ENCODE results near the gene NUP93. TPM values are rescaled to one million over a fixed set of nuclear protein-coding genes. Genes with fewer than 3 reads are reported as not detected.

Gene NUP93
- polyA plus RNA-seq, 1 of the 3 experiments (the other 2 are of a cell fraction) = 43.1 TPM

- no peaks in the 10 kb centered on the region for H4K20me1 ChIP-seq (ENCODE audit: insufficient read depth)
- TF ChIP-seq MXI1 (IDR thresholded peaks at IDR 0.05; ENCODE audit: low read depth, low read length) = no peak
- TF ChIP-seq SMC3 (IDR thresholded peaks at IDR 0.05; ENCODE audit: low read depth, low read length) = no peak
- TF ChIP-seq RCOR1 (IDR thresholded peaks at IDR 0.05; ENCODE audit: low read length) = no peak
- TF ChIP-seq YY1 (IDR thresholded peaks at IDR 0.05; ENCODE audit: low read depth) = no peak
- TF ChIP-seq EZH2phosphoT487 (IDR thresholded peaks at IDR 0.05; ENCODE audit: borderline replicate concordance, low read depth) = no peak
- no peak for TF ChIP-seq NFIC (IDR thresholded peaks at IDR 0.05; ENCODE audit: borderline replicate concordance)
- 96% methylated on average over 10 of the region's 10 CpGs for WGBS (ENCODE audit: low lambda C conversion rate)
- peaks cover 7 to 14% of the 10 kb centered on the region in 2 experiments; a peak in 2 of 4 replicates for H3K4me1 ChIP-seq (ENCODE audit: control insufficient read depth in 1 of 2, insufficient read depth in 2 of 2, low read depth in 1 of 2, low read length in 1 of 2)
- H3K9me2 ChIP-seq = no peaks in the 10 kb centered on the region
- no peaks in the 10 kb centered on the region for H3K9me3 ChIP-seq
- no peak overlapping the region for H3K9ac ChIP-seq
- H3K4me3 ChIP-seq (ENCODE audit: low read depth in 2 of 2, low read length in 1 of 2) = no peak overlapping the region
- ChIA-PET CTCF (interaction anchor here (1.0 to 1.9 kb wide), 3 partner anchors 41 to 46 kb away, joined by 3 to 7 read pairs (median 6); no protein-coding TSS in a partner anchor), POLR2A (no interaction called here)
- peaks cover 86% of the 10 kb centered on the region for H3K79me2 ChIP-seq (ENCODE audit: insufficient read depth)
- H3F3A ChIP-seq (replicated peaks; ENCODE audit: insufficient read depth) = no peaks in the 10 kb centered on the region
- H2AFZ ChIP-seq (ENCODE audit: low read depth) = no peak overlapping the region
- H3K36me3 ChIP-seq (replicated peaks in 1 of 2; ENCODE audit: control insufficient read depth in 1 of 2, insufficient read depth in 2 of 2, low read length in 1 of 2) = peaks cover 11 to 14% of the 10 kb centered on the region in 2 experiments
- no peaks in the 10 kb centered on the region for H3K27me3 ChIP-seq (ENCODE audit: insufficient read depth)
- no peak overlapping the region for H3K4me2 ChIP-seq
- no peak for DNase-seq
- no peak overlapping the region for H3K27ac ChIP-seq (ENCODE audit: low read depth in 2 of 2, low read length in 1 of 2)
Observed at GRCh38 chr16:56748191-56748590, 18.3 kb downstream of the NUP93 start.

GRCh38 chr16:56748826-56749225, 18.9 kb downstream of the NUP93 start:
- H3K79me2 ChIP-seq (ENCODE audit: insufficient read depth) = peaks cover 80% of the 10 kb centered on the region
- CTCF ChIA-PET = interaction anchor here (0.9 to 1.9 kb wide), 4 partner anchors 31 to 47 kb away, joined by 3 to 7 read pairs (median 4); no protein-coding TSS in a partner anchor
- DNase-seq = no peak
- H3K4me1 ChIP-seq (ENCODE audit: control insufficient read depth in 1 of 2, insufficient read depth in 2 of 2, low read depth in 1 of 2, low read length in 1 of 2) = peaks cover 6 to 8% of the 10 kb centered on the region in 2 experiments; a peak in 2 of 4 replicates
- POLR2A ChIA-PET = no interaction called here
- no peaks in the 10 kb centered on the region for H3F3A ChIP-seq (replicated peaks; ENCODE audit: insufficient read depth)
- no peaks in the 10 kb centered on the region for H3K27me3 ChIP-seq (ENCODE audit: insufficient read depth)
- H3K4me3 ChIP-seq (ENCODE audit: low read depth in 2 of 2, low read length in 1 of 2) = no peak overlapping the region
- H4K20me1 ChIP-seq (ENCODE audit: insufficient read depth) = no peaks in the 10 kb centered on the region
- no peaks in the 10 kb centered on the region for H3K9me2 ChIP-seq
- no peaks in the 10 kb centered on the region for H3K9me3 ChIP-seq
- WGBS (ENCODE audit: low lambda C conversion rate) = 92% methylated on average over 3 of the region's 3 CpGs
- no peak overlapping the region for H2AFZ ChIP-seq (ENCODE audit: low read depth)
- peaks cover 14 to 15% of the 10 kb centered on the region in 2 experiments for H3K36me3 ChIP-seq (replicated peaks in 1 of 2; ENCODE audit: control insufficient read depth in 1 of 2, insufficient read depth in 2 of 2, low read length in 1 of 2)
- TF ChIP-seq MXI1 (IDR thresholded peaks at IDR 0.05; ENCODE audit: low read depth, low read length) (no peak), RXRA (IDR thresholded peaks at IDR 0.05; ENCODE audit: borderline replicate concordance, low read depth) (no peak), TCF12 (IDR thresholded peaks at IDR 0.05) (no peak), CTCF (IDR thresholded peaks at IDR 0.05) (no peak), ELF1 (IDR thresholded peaks at IDR 0.05) (no peak), CHD2 (IDR thresholded peaks at IDR 0.05; ENCODE audit: low read length, partially characterized antibody) (no peak), RAD21 (IDR thresholded peaks at IDR 0.05; ENCODE audit: low read length) (no peak), NFIC (IDR thresholded peaks at IDR 0.05; ENCODE audit: borderline replicate concordance) (no peak), TEAD4 (IDR thresholded peaks at IDR 0.05; ENCODE audit: borderline replicate concordance, insufficient read depth) (no peak), SMC3 (IDR thresholded peaks at IDR 0.05; ENCODE audit: low read depth, low read length) (no peak), NRF1 (IDR thresholded peaks at IDR 0.05; ENCODE audit: low read depth, low read length) (no peak), SIN3A (IDR thresholded peaks at IDR 0.05; ENCODE audit: borderline replicate concordance, low read depth, low read length) (no peak), EZH2phosphoT487 (IDR thresholded peaks at IDR 0.05; ENCODE audit: borderline replicate concordance, low read depth) (no peak), RFX5 (IDR thresholded peaks at IDR 0.05; ENCODE audit: low read length) (no peak), FOSL2 (IDR thresholded peaks at IDR 0.05; ENCODE audit: borderline replicate concordance, low read depth) (no peak)
- TF ChIP-seq, protein P1, sequence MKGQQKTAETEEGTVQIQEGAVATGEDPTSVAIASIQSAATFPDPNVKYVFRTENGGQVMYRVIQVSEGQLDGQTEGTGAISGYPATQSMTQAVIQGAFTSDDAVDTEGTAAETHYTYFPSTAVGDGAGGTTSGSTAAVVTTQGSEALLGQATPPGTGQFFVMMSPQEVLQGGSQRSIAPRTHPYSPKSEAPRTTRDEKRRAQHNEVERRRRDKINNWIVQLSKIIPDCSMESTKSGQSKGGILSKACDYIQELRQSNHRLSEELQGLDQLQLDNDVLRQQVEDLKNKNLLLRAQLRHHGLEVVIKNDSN (IDR thresholded peaks at IDR 0.05; ENCODE audit: borderline replicate concordance, low read depth) = no peak
- no peak overlapping the region for H3K4me2 ChIP-seq
- no peak overlapping the region for H3K9ac ChIP-seq
- H3K27ac ChIP-seq (ENCODE audit: low read depth in 2 of 2, low read length in 1 of 2) = no peak overlapping the region
